HepG2 (cell line): ENCODE results near the gene PRKAR2A. TPM values are rescaled to one million over a fixed set of nuclear protein-coding genes. Genes with fewer than 3 reads are reported as not detected.

Experiments used
- EHMT2 ChIP-seq: fragments of 200-600 bp; sonication (generic); IDR thresholded peaks from 2 replicates; pipeline ENCODE4 v1.7.0; 2017; ENCODE audit warnings: antibody characterized with exemption, low read depth, low read length, borderline replicate concordance
- GRHL1 ChIP-seq: sonication (generic); formaldehyde crosslinking; conservative IDR thresholded peaks from 2 replicates; pipeline ENCODE4 v1.8.0; 2022; ENCODE audit warnings: missing genetic modification reagents
- HIVEP1 ChIP-seq: sonication (generic); formaldehyde crosslinking; IDR thresholded peaks from 2 replicates; pipeline ENCODE4 v1.4.0; 2020; ENCODE audit warnings: mild to moderate bottlenecking, missing genetic modification reagents
- MAFG ChIP-seq: sonication (generic); formaldehyde crosslinking; IDR thresholded peaks from 2 replicates; pipeline ENCODE4 v1.5.1; 2020; ENCODE audit warnings: mild to moderate bottlenecking, missing genetic modification reagents
- MED13 ChIP-seq: sonication (generic); formaldehyde crosslinking; IDR thresholded peaks from 2 replicates; pipeline ENCODE4 v1.5.0; 2020; ENCODE audit warnings: missing genetic modification reagents
- MNT ChIP-seq: fragments of 450-650 bp; IDR thresholded peaks from 2 replicates; pipeline ENCODE4 v1.6.1; 2016
- NCOA1 ChIP-seq: sonication (generic); formaldehyde crosslinking; IDR thresholded peaks from 2 replicates; pipeline ENCODE4 v1.9.0; 2021; ENCODE audit warnings: missing genetic modification reagents
- NFAT5 ChIP-seq: sonication (generic); formaldehyde crosslinking; IDR thresholded peaks from 2 replicates; pipeline ENCODE4 v1.4.0; 2020; ENCODE audit warnings: missing genetic modification reagents
- NKX3-1 ChIP-seq: sonication (generic); formaldehyde crosslinking; IDR thresholded peaks from 2 replicates; pipeline ENCODE4 v1.5.0; 2020; ENCODE audit warnings: missing genetic modification reagents
- PATZ1 ChIP-seq: sonication (generic); formaldehyde crosslinking; IDR thresholded peaks from 2 replicates; pipeline ENCODE4 v1.4.0; 2020; ENCODE audit warnings: missing genetic modification reagents
- PPARG ChIP-seq: conservative IDR thresholded peaks from 2 replicates; pipeline ENCODE4 v1.6.1; 2016; ENCODE audit warnings: missing biosample characterization, missing genetic modification reagents
- SATB2 ChIP-seq: sonication (generic); formaldehyde crosslinking; IDR thresholded peaks from 2 replicates; pipeline ENCODE4 v1.5.0; 2020; ENCODE audit warnings: missing genetic modification reagents
- ZC3H13 ChIP-seq: sonication (generic); formaldehyde crosslinking; IDR thresholded peaks from 2 replicates; pipeline ENCODE4 v1.8.1; 2023; ENCODE audit warnings: mild to moderate bottlenecking, missing genetic modification reagents, moderate library complexity
- ZNF121 ChIP-seq: sonication (generic); formaldehyde crosslinking; IDR thresholded peaks from 2 replicates; pipeline ENCODE4 v1.5.0; 2020; ENCODE audit warnings: mild to moderate bottlenecking, missing genetic modification reagents
- ZNF224 ChIP-seq: sonication (generic); formaldehyde crosslinking; IDR thresholded peaks from 2 replicates; pipeline ENCODE4 v1.5.0; 2020; ENCODE audit warnings: mild to moderate bottlenecking, missing genetic modification reagents
- ZNF317 ChIP-seq: sonication (generic); formaldehyde crosslinking; IDR thresholded peaks from 2 replicates; pipeline ENCODE4 v1.5.0; 2020; ENCODE audit warnings: mild to moderate bottlenecking, missing genetic modification reagents
- ZNF549 ChIP-seq: sonication (generic); formaldehyde crosslinking; IDR thresholded peaks from 2 replicates; pipeline ENCODE4 v1.5.0; 2020; ENCODE audit warnings: missing genetic modification reagents
- ZNF678 ChIP-seq: sonication (generic); formaldehyde crosslinking; IDR thresholded peaks from 2 replicates; pipeline ENCODE4 v1.4.0; 2020; ENCODE audit warnings: mild to moderate bottlenecking, missing genetic modification reagents
- ZNF788 ChIP-seq: sonication (generic); formaldehyde crosslinking; IDR thresholded peaks from 2 replicates; pipeline ENCODE4 v1.5.0; 2020; ENCODE audit warnings: mild to moderate bottlenecking, missing genetic modification reagents, borderline replicate concordance
- polyA plus RNA-seq, 8 experiments: library from polyadenylated mRNA; depleted of rRNA in 3 of 8; stranded (reverse) in 7 of 8; unstranded in 1 of 8; fragments of >200 nt; fragmentation: Illumina TruSeq in 4 of 8; extraction: Trizol in 4 of 8; gene quantifications; 2 replicates each; pipeline versions ENCODE4 v1.2.1 to v1.2.3, GENCODE V29; 2011 to 2016; ENCODE audit warnings: low read depth in 4 of 8, missing spikeins in 1 of 8, mixed read lengths in 1 of 8; ENCODE audit not compliant: insufficient read depth in 1 of 8
- total RNA-seq, 5 experiments: library from RNA; depleted of rRNA; stranded (reverse); fragments of >200 nt; fragmentation: Illumina TruSeq; extraction: Trizol; gene quantifications; 2 replicates each; pipeline ENCODE4 v1.2.3, GENCODE V29; 2016; ENCODE audit warnings: low read depth in 1 of 5

Gene PRKAR2A
- total and polyA plus RNA-seq, 2 of the 13 experiments (the other 11 are each of a cell fraction or from before 2014, with no cell fraction given) = 11.8 to 29.2 TPM

- TF ChIP-seq PATZ1 (peak; percentile 56; the same call in 1 of the 2 replicates), ZNF121 (CRISPR knock-in tag) (peak; percentile 60; the same call in 1 of the 2 replicates), SATB2 (0 out of 2 replicates have a peak, but pooled peaks have one; percentile 38), ZC3H13 (CRISPR knock-in tag) (peak; percentile 79), EHMT2 (no peak), MNT (no peak), HIVEP1 (CRISPR knock-in tag) (peak; percentile 89), NKX3-1 (CRISPR knock-in tag) (0 out of 2 replicates have a peak, but pooled peaks have one; percentile 66), ZNF224 (CRISPR knock-in tag) (0 out of 2 replicates have a peak, but pooled peaks have one; percentile 70), ZNF678 (no peak), MAFG (CRISPR knock-in tag) (no peak), ZNF788 (CRISPR knock-in tag) (0 out of 2 replicates have a peak, but pooled peaks have one; percentile 33), ZNF549 (0 out of 2 replicates have a peak, but pooled peaks have one; percentile 30), PPARG (0 out of 2 replicates have a peak, but pooled peaks have one; percentile 2), GRHL1 (CRISPR knock-in tag) (no peak), MED13 (CRISPR knock-in tag) (0 out of 2 replicates have a peak, but pooled peaks have one; percentile 22), ZNF317 (CRISPR knock-in tag) (0 out of 2 replicates have a peak, but pooled peaks have one; percentile 38), NFAT5 (no peak; the same call in 1 of the 2 replicates), NCOA1 (CRISPR knock-in tag) (peak; percentile 49; the same call in 1 of the 2 replicates)
Observed at GRCh38 chr3:48847053-48847503, 596 bp downstream of the PRKAR2A start (continued).
